Measurements from ENCODE around the gene GTPBP4.

GRCh38 chr10:1020958-1021357 lies 32.7 kb downstream of the GTPBP4 start:
- TF ChIP-seq CTCF (IDR thresholded peaks at IDR 0.05) (no peak), POLR2A (IDR thresholded peaks at IDR 0.05) (no peak)
